Stomach smooth muscle (tissue), 2 donors: Measurements from ENCODE around the gene RNF215.

Source experiments
- H3K27ac ChIP-seq: one replicate; pipeline ENCODE4 v1.7.0; 2013; ENCODE audit warnings: mild to moderate bottlenecking, low read length, inconsistent platforms
- H3K27me3 ChIP-seq, 2 donors: one replicate each; pipeline ENCODE4 v1.7.0; 2013; ENCODE audit warnings: low read length in 2 of 2; ENCODE audit not compliant: insufficient read depth in 2 of 2, control insufficient read depth in 1 of 2
- H3K36me3 ChIP-seq, 2 donors: one replicate each; pipeline ENCODE4 v1.7.0; 2013; ENCODE audit warnings: low read length in 2 of 2; ENCODE audit not compliant: control insufficient read depth in 2 of 2, insufficient read depth in 2 of 2
- H3K4me1 ChIP-seq: one replicate; pipeline ENCODE4 v1.7.0; 2013; ENCODE audit warnings: low read length; ENCODE audit not compliant: control insufficient read depth, insufficient read depth
- H3K4me3 ChIP-seq, 2 donors: one replicate each; pipeline ENCODE4 v1.7.0; 2013; ENCODE audit warnings: low read length in 2 of 2
- H3K9ac ChIP-seq, 2 donors: one replicate each; pipeline ENCODE4 v1.7.0; 2013; ENCODE audit warnings: low read length in 2 of 2, mild to moderate bottlenecking in 1 of 2
- H3K9me3 ChIP-seq, 2 donors: one replicate each; pipeline ENCODE4 v1.7.0; 2013; ENCODE audit warnings: low read length in 2 of 2; ENCODE audit not compliant: control insufficient read depth in 2 of 2
- donor health status: healthy.
- donor health status: Pancreatic carcinoma.

Gene RNF215

DNA sequence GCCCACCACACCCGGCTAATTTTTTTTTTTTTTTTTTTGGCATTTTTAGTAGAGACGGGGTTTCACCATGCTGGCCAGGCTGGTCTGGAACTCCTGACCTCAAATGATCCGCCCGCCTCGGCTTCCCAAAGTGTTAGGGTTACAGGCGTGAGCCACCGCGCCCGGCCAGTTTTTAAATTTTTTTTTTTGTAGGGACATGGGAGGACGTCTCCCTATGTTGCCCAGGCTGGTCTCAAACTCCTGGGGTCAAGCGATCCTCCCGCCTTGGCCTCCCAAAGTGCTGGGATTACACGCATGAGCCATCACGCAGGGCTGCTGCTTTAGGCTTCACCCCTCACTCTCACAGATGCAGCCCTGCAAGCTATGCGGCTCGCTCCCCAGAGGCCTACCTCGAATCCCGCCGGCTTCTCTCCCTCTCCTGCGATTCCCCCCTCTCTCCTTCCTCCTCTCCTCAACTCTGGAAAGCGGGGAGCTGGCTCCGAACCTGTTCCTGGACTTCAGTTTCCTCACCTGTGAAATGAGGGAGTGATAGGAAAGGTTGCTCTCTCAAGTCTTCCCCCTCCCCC is 29.5 kb downstream of the RNF215 start:
- Histone ChIP-seq H3K9ac (no peak overlapping the region), H3K27me3 (no peaks in the 10 kb centered on the region), H3K36me3 (peaks cover 2 to 8% of the 10 kb centered on the region in 2 donors), H3K4me1 (peaks cover 30% of the 10 kb centered on the region), H3K9me3 (no peaks in the 10 kb centered on the region), H3K27ac (no peak overlapping the region), H3K4me3 (no peak overlapping the region)

DNA sequence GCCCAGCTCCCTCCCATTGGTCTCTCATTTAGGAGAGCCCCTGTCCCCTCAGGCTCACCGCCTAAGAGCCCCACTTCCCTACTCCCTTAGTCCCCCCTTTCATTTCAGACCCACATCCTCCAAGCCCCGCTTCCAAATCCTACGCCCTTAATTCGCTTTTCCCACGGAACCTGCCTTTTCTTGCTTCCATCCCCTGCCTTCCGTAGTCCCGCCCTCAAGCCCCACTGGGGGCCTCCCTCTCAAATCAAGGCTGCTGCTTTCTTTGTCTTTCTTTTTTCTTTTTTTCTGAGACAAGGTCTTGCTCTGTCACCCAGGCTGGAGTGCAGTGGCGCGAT is 30.0 kb downstream of the RNF215 start:
- no peaks in the 10 kb centered on the region for H3K9me3 ChIP-seq
- H3K27me3 ChIP-seq, result no peaks in the 10 kb centered on the region
- H3K36me3 ChIP-seq, result peaks cover 7 to 14% of the 10 kb centered on the region in 2 donors
- H3K4me3 ChIP-seq, result peak overlapping the region; percentile 94 to 99
- peak overlapping the region; percentile 98 for H3K27ac ChIP-seq
- H3K9ac ChIP-seq, result peak overlapping the region; percentile 93 to 96
- peaks cover 30% of the 10 kb centered on the region for H3K4me1 ChIP-seq

DNA sequence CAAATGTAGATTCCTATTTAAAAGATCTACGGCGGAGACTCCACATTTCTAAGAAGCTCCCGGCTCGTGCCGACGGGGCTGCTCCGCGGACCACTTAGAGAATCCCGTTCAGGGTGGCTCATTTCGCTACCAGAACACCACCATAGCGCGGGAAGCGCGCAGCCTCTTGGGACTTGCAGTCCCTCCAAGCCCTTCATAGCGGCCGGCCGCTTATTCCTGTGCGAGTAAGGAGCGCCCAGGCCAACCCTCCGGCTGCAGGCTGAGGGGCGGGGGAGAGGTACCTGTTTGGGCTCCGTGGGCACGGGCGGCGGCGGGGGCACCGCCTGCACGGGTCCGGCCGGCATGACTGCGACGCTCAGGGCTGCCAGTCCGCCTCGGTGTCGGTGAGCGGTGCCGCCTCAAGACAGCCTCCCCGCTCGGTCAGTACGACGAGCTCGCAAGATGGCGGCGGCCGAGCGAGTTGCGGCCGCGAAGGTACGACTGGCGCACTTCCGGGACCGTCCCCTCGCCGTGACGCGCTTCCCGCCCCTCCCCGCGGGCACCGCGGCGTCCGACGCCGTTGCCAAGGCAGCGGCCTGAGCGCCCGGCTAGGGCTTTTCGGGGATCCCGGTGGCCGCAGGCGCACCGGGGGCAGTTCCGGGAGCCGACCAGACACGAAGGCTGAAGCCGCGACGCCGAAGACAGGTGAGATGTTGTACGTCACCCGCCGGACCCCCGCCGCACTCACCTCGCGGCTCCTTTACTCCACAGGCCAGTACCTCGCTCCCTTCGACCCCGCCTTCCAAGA is 30.6 kb downstream of the RNF215 start, which contains the start of the genes CCDC157 and SF3A1:
Gene CCDC157 (plus strand): TSS at position 559 of the 787 bp plus-strand sequence. CDS start 8,994 bp downstream, outside the sequence.
Gene SF3A1 (minus strand): TSS at position 446 of the 787 bp plus-strand sequence. CDS start 102 bp downstream, at position 344.
- peak within 1 kb of the TSS; percentile 94 to 99 for H3K4me3 ChIP-seq
- no peaks in the 10 kb centered on the region for H3K9me3 ChIP-seq
- H3K9ac ChIP-seq, result peak within 1 kb of the TSS; percentile 93 to 96
- peak within 1 kb of the TSS; percentile 98 for H3K27ac ChIP-seq
- peaks cover 13 to 19% of the 10 kb centered on the region in 2 donors for H3K36me3 ChIP-seq
- H3K4me1 ChIP-seq, result peaks cover 30% of the 10 kb centered on the region
- H3K27me3 ChIP-seq, result no peaks in the 10 kb centered on the region

GRCh38 chr22:30354644-30355043 is 32.6 kb downstream of the RNF215 start:
- Histone ChIP-seq H3K9me3 (no peaks in the 10 kb centered on the region), H3K27ac (no peak overlapping the region), H3K27me3 (no peaks in the 10 kb centered on the region), H3K9ac (no peak overlapping the region), H3K4me3 (peak overlapping the region in 1 of 2 donors; percentile 22), H3K36me3 (peaks cover 20 to 28% of the 10 kb centered on the region in 2 donors), H3K4me1 (peaks cover 34% of the 10 kb centered on the region)

DNA sequence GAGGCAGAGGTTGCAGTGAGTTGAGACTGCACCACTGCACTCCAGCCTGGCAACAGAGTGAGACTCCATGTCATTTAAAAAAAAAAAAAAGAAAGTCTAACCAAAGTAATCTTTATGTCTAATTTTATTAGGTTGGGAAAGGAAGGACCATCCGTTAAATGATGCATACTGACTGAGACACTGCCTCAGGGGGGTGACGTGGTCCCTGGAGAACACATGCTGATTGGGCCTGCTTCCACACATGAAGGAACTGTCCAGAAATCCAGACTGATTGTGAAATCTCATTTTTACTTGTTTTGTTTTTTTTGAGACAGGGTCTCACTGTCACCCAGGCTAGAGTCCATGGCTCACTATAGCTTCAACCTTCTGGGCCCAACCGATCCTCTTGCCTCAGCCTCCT is 36.0 kb downstream of the RNF215 start:
- Histone ChIP-seq H3K4me1 (peaks cover 32% of the 10 kb centered on the region), H3K9ac (no peak overlapping the region), H3K27me3 (no peaks in the 10 kb centered on the region), H3K36me3 (peaks cover 31 to 47% of the 10 kb centered on the region in 2 donors), H3K4me3 (no peak overlapping the region), H3K27ac (no peak overlapping the region), H3K9me3 (no peaks in the 10 kb centered on the region)

GRCh38 chr22:30348809-30349208 is 38.4 kb downstream of the RNF215 start:
- no peak overlapping the region for H3K9ac ChIP-seq
- no peak overlapping the region for H3K27ac ChIP-seq
- H3K4me3 ChIP-seq, result no peak overlapping the region
- peaks cover 8% of the 10 kb centered on the region for H3K4me1 ChIP-seq
- H3K27me3 ChIP-seq, result no peaks in the 10 kb centered on the region
- peaks cover 56 to 67% of the 10 kb centered on the region in 2 donors for H3K36me3 ChIP-seq
- no peaks in the 10 kb centered on the region for H3K9me3 ChIP-seq

DNA sequence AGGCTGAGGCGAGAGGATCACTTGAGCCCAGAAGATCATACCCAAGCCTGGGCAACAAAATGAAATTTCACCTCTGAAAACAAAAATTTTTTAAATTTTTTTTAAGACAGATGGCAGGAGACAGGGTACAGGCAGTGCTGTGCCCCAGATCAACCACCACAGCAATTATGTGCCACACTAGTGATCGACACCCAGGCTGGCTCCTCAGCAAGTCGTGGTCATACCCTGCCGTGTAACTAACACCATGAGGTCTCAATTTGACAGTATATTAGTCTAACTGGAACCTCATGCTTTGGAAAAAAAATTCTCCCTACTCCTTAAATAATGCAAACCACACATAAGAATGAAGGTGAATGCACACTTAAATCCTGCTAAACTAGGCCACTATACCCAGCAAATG is 38.8 kb downstream of the RNF215 start:
- no peak overlapping the region for H3K27ac ChIP-seq
- H3K9ac ChIP-seq, result no peak overlapping the region
- H3K36me3 ChIP-seq, result peaks cover 59 to 70% of the 10 kb centered on the region in 2 donors
- H3K9me3 ChIP-seq, result no peaks in the 10 kb centered on the region
- H3K4me3 ChIP-seq, result no peak overlapping the region
- no peaks in the 10 kb centered on the region for H3K27me3 ChIP-seq
- peaks cover 6% of the 10 kb centered on the region for H3K4me1 ChIP-seq

DNA sequence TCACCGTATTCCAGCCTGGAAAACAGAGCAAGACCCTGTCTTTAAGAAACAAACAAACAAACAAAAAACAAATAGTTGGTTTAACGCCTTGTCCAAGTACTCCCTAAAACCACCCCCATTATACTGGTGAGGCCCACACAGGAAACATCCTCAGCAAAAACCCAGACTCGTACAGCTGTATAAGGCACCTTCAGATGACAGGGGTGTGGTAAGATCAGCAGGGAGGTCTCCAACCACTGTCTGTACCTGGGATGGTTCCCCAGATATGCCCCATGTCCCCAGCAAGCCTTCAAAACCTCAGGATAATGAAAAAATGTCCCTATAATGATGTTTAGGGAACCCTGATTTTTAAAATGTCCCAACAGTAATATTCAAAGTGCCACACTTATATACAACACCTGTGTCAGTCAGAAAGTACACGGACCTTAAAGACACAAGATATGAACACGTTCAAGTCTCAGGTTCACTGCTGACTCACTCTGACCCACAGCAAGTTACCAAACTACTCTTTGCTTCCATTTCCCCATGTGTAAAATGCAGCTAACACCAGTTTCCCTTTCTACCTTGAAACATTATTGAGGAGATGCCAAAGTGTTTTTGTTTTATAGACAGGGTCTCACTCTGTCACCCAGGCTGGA is 39.8 kb downstream of the RNF215 start:
- Histone ChIP-seq H3K27ac (no peak overlapping the region), H3K36me3 (peaks cover 64 to 73% of the 10 kb centered on the region in 2 donors), H3K4me3 (no peak overlapping the region), H3K4me1 (peaks cover 6% of the 10 kb centered on the region), H3K27me3 (no peaks in the 10 kb centered on the region), H3K9ac (no peak overlapping the region), H3K9me3 (no peaks in the 10 kb centered on the region)

DNA sequence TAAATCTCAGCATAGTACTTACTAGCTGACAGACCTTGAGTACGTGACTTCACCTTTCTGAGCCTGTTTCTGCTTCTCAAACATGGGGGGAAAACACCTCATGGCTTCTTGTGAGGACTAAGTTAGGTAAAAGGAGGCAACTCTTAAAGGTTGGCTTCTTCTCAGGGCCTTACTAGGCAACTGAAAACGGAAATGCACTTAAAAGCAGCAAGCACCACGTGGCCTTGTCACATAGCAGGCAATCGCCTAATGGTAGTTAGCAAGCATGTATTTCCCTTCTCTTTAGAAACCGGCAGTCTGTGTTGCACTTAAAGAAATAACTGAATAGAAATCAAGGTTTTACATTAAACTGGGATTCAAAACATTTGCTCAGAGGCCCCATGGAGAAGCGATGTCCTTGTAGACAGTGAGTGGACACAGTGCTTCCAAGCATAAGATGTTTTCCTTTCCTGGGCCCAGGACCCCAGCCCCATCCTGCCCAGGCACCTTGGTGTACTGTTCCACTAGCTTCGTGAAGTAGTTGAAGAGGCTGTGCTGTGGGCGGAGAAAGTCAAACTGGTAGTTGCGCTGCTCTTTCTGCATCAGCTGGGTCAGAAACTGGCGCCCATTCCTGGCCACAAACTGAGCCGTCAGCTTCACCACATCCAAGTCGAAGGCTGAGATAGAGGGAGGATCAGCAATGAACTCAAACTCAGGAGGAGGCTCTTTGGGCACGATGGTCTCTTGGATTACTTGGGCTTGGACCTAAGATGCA is 42.6 kb downstream of the RNF215 start:
- no peak overlapping the region for H3K27ac ChIP-seq
- no peaks in the 10 kb centered on the region for H3K27me3 ChIP-seq
- H3K9me3 ChIP-seq, result no peaks in the 10 kb centered on the region
- no peak overlapping the region for H3K9ac ChIP-seq
- peaks cover 8% of the 10 kb centered on the region for H3K4me1 ChIP-seq
- H3K4me3 ChIP-seq, result no peak overlapping the region
- peaks cover 73 to 82% of the 10 kb centered on the region in 2 donors for H3K36me3 ChIP-seq

GRCh38 chr22:30340911-30341685 is 46.1 kb downstream of the RNF215 start:
- Histone ChIP-seq H3K27ac (no peak overlapping the region), H3K9ac (no peak overlapping the region), H3K27me3 (no peaks in the 10 kb centered on the region), H3K4me1 (peaks cover 6% of the 10 kb centered on the region), H3K36me3 (peaks cover 91 to 93% of the 10 kb centered on the region in 2 donors), H3K4me3 (no peak overlapping the region), H3K9me3 (no peaks in the 10 kb centered on the region)
